Kidney (tissue), 14 donors: ENCODE results near the gene COBL. TPM values are rescaled to one million over a fixed set of nuclear protein-coding genes. Genes with fewer than 3 reads are reported as not detected.

Experiments
- DNase-seq, 5 donors: peaks; one replicate each; pipeline ENCODE4 v3.0.0-alpha.2; 2013 to 2020
- FAIRE-seq: peaks from 2 replicates; lab custom pipeline; 2012; peaks lifted over from hg19 to GRCh38; lab: Jason Lieb, UNC
- H3K27ac ChIP-seq, 2 donors: one replicate each; pipeline ENCODE4 v1.7.0; 2013; ENCODE audit warnings: low read depth in 2 of 2, low read length in 2 of 2, inconsistent platforms in 1 of 2
- H3K27me3 ChIP-seq: one replicate; pipeline ENCODE4 v1.7.1; 2013; ENCODE audit warnings: low read length, inconsistent platforms; ENCODE audit not compliant: control insufficient read depth, insufficient read depth
- H3K36me3 ChIP-seq, 3 donors: one replicate each; pipeline versions ENCODE4 v1.7.0 to v1.7.1; 2013; ENCODE audit warnings: low read length in 3 of 3, control low read depth in 1 of 3, inconsistent platforms in 1 of 3; ENCODE audit not compliant: insufficient read depth in 3 of 3, control insufficient read depth in 2 of 3
- H3K4me1 ChIP-seq, 3 donors: one replicate each; pipeline versions ENCODE4 v1.7.0 to v1.7.1; 2013; ENCODE audit warnings: low read length in 3 of 3, inconsistent platforms in 1 of 3, low read depth in 1 of 3; ENCODE audit not compliant: control insufficient read depth in 2 of 3, insufficient read depth in 2 of 3
- H3K4me3 ChIP-seq, 3 donors: one replicate each; pipeline versions ENCODE4 v1.7.0 to v1.8.1; 2013; ENCODE audit warnings: low read length in 3 of 3, control low read depth in 1 of 3, inconsistent platforms in 1 of 3
- H3K9ac ChIP-seq, 3 donors: one replicate each; pipeline versions ENCODE4 v1.7.0 to v1.7.1; 2013; ENCODE audit warnings: low read length in 3 of 3, control low read depth in 1 of 3, inconsistent platforms in 1 of 3
- H3K9me3 ChIP-seq, 3 donors: one replicate each; pipeline versions ENCODE4 v1.7.0 to v1.7.1; 2013; ENCODE audit warnings: low read length in 3 of 3, control low read depth in 1 of 3, inconsistent platforms in 1 of 3; ENCODE audit not compliant: control insufficient read depth in 2 of 3, insufficient read depth in 1 of 3
- intact Hi-C: fragments of 100-400 bp; cut with DNase I; formaldehyde crosslinking; loops from one replicate; pipeline ENCODE4 v1.11.1; 2022
- polyA plus RNA-seq: library from polyadenylated mRNA; stranded (reverse); fragments of 350-450 nt; fragmentation: Illumina TruSeq; extraction: RNeasy Lipid Tissue Mini Kit (QIAGEN cat#74804); gene quantifications from one replicate; pipeline ENCODE4 v1.2.3, GENCODE V29; 2014; ENCODE audit warnings: low read depth, low replicate concordance; ENCODE audit not compliant: insufficient read depth
- total RNA-seq: library from RNA; stranded (reverse); fragmentation: NEBNext Ultra II Directional; extraction: Animal tissue kit (Norgen Biotek cat#: 25700); gene quantifications from one replicate; pipeline ENCODE4 v1.2.1, GENCODE V29; 2021
- TF ChIP-seq, protein P1 (sequence below): IDR thresholded peaks from 3 replicates; pipeline ENCODE4 v1.5.1; 2012; ENCODE audit warnings: mild to moderate bottlenecking, moderate library complexity, borderline replicate concordance; ENCODE audit not compliant: insufficient read depth; ENCODE audit errors: extremely low read depth
- donor health status: control.
- donor health status: control.
- donor health status: control.
- donor health status: control.
- donor health status: control.
- donor health status: DM: yes; HTN: yes; CAD: no.
- donor health status: Normal renal cell carcinoma (clear cell type).

COBL gene
- total and polyA plus RNA-seq, 2 donors from 2014 or later: 9.8 to 42.7 TPM

DNA sequence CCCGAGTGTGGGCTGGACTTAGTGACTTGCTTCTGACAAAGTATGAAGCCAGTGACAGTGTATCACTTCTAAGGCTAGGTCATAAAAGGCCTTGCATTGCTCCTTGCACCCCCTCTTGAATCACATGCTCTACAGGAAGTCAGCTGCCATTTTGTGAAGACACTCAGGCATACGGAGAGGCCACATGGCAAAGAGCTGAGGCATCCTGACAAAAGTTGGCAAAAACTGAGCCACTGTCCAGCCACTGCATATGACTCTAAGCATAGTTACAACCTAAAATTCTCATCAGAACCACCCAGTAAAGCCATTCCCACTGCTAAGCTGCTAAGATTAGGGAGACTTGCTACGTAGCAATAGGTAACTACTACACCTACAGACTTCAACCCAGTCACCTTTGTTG lies 18.6 kb downstream of the COBL start:
- intact Hi-C loops: no loop called here
- Histone ChIP-seq H3K36me3 (no peaks in the 10 kb centered on the region), H3K9ac (no peak overlapping the region), H3K9me3 (no peaks in the 10 kb centered on the region), H3K27ac (no peak overlapping the region), H3K4me1 (no peaks in the 10 kb centered on the region), H3K27me3 (no peaks in the 10 kb centered on the region), H3K4me3 (no peak overlapping the region)
- TF ChIP-seq, protein P1, sequence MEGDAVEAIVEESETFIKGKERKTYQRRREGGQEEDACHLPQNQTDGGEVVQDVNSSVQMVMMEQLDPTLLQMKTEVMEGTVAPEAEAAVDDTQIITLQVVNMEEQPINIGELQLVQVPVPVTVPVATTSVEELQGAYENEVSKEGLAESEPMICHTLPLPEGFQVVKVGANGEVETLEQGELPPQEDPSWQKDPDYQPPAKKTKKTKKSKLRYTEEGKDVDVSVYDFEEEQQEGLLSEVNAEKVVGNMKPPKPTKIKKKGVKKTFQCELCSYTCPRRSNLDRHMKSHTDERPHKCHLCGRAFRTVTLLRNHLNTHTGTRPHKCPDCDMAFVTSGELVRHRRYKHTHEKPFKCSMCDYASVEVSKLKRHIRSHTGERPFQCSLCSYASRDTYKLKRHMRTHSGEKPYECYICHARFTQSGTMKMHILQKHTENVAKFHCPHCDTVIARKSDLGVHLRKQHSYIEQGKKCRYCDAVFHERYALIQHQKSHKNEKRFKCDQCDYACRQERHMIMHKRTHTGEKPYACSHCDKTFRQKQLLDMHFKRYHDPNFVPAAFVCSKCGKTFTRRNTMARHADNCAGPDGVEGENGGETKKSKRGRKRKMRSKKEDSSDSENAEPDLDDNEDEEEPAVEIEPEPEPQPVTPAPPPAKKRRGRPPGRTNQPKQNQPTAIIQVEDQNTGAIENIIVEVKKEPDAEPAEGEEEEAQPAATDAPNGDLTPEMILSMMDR: no peak
- FAIRE-seq (no peak), DNase-seq (no peak)

DNA sequence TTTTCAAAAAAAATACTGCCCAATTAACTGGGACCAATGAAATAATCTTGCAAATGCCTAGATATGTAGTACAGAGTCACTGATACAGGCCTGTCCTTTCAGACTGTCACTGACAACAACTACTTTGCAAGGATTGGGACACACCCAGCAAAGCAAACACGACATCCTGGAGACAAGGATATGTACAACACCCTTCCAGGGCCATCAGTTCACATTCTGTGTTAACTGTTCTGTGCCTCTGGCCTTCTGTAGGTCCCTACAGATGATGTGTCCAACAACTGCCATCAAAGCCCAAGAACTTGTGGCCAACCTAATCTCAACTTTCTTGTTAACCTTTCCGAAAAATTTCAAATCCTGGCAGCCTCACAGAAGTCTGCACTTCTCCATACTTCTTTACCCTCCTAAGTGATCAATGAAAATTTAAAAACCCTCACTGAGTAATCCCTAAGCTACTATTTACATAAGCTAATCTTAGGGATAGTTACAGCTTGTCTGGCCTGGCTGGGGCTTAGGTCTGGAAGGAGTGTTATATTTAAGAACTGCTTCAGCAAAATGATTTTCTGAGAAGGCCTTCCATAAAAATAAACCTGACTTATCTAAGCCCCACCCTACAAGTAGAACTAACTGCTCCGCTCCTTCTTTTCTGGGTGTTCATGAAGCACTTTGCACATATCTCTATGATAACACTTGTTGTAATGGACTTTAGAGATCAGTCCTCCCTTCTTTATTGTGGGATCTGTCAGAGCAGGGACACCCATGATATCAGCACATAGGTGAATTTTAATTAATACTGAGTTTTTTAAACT lies 21.0 kb downstream of the COBL start:
- peaks cover 0 to 2% (median 0%) of the 10 kb centered on the region in 3 donors for H3K4me1 ChIP-seq
- no peak overlapping the region for H3K9ac ChIP-seq
- DNase-seq (no peak), FAIRE-seq (no peak)
- no peak overlapping the region for H3K27ac ChIP-seq
- intact Hi-C loops: no loop called here
- H3K4me3 ChIP-seq: no peak overlapping the region
- TF ChIP-seq, protein P1: no peak
- no peaks in the 10 kb centered on the region for H3K9me3 ChIP-seq
- no peaks in the 10 kb centered on the region for H3K36me3 ChIP-seq
- no peaks in the 10 kb centered on the region for H3K27me3 ChIP-seq

DNA sequence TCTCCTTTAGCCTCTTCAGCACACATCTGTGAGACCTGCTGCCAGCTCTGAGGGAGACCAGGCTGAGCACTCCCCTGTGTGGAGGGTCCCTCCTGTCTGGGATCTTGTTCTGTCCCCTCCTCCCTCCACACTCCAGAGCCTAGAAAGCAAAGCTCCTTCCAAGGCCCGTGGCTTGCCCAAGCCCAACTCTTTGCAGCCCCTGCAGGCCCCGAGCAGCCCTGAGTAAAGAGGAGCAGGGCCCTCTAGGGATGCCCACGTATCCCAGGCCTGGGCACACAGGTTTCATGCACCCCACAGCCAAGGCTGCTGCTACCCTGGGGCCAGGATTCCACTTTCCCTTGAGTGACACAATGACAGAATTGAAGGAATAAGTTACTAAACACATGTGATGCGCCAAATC lies 24.0 kb downstream of the COBL start:
- no peak for FAIRE-seq
- intact Hi-C loops: no loop called here
- Histone ChIP-seq H3K27me3 (no peaks in the 10 kb centered on the region), H3K4me3 (no peak overlapping the region), H3K27ac (no peak overlapping the region), H3K4me1 (peaks cover 0 to 11% (median 5%) of the 10 kb centered on the region in 3 donors), H3K9ac (no peak overlapping the region), H3K9me3 (no peaks in the 10 kb centered on the region), H3K36me3 (no peaks in the 10 kb centered on the region)
- TF ChIP-seq, protein P1: no peak
- DNase-seq: peak in 1 of 5 donors; percentile 28
